GM12873 (cell line): Measurements from ENCODE around the gene SLC16A11.

ENCODE experiments used
- TF ChIP-seq, protein P1 (sequence below): IDR thresholded peaks from 2 replicates; pipeline ENCODE4 v1.5.1; 2012; ENCODE audit warnings: low read depth, mild to moderate bottlenecking, moderate library complexity, low read length, control low read depth; ENCODE audit not compliant: insufficient read depth; ENCODE audit errors: missing control alignments

Gene SLC16A11

GRCh38 chr17:7078711-7079110, 34.8 kb upstream of the SLC16A11 start:
- TF ChIP-seq, protein P1, sequence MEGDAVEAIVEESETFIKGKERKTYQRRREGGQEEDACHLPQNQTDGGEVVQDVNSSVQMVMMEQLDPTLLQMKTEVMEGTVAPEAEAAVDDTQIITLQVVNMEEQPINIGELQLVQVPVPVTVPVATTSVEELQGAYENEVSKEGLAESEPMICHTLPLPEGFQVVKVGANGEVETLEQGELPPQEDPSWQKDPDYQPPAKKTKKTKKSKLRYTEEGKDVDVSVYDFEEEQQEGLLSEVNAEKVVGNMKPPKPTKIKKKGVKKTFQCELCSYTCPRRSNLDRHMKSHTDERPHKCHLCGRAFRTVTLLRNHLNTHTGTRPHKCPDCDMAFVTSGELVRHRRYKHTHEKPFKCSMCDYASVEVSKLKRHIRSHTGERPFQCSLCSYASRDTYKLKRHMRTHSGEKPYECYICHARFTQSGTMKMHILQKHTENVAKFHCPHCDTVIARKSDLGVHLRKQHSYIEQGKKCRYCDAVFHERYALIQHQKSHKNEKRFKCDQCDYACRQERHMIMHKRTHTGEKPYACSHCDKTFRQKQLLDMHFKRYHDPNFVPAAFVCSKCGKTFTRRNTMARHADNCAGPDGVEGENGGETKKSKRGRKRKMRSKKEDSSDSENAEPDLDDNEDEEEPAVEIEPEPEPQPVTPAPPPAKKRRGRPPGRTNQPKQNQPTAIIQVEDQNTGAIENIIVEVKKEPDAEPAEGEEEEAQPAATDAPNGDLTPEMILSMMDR, result no peak

GRCh38 chr17:7077911-7078546, 34.1 kb upstream of the SLC16A11 start:
- TF ChIP-seq, protein P1, result no peak

DNA sequence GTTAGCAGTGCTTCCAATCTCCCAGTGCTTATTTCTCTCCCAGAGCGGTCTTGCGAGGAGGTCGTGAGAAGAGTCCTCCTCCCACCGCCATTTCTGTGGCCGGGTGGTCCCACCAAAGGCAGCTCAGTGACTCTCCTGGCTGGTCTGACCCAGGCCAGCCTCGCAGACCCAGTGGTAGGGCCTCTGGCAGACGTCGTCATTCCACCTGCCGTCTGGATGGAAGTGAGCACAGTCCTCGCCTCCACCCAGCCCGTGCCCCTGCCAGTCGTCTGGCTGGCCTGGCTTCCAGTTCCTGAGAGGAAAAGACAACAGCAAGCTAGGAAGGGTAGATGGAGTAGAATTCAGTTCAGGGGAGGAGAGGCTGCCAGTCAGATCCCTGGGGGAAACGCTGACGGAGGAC, 31.0 kb upstream of the SLC16A11 start:
- TF ChIP-seq, protein P1, result no peak

DNA sequence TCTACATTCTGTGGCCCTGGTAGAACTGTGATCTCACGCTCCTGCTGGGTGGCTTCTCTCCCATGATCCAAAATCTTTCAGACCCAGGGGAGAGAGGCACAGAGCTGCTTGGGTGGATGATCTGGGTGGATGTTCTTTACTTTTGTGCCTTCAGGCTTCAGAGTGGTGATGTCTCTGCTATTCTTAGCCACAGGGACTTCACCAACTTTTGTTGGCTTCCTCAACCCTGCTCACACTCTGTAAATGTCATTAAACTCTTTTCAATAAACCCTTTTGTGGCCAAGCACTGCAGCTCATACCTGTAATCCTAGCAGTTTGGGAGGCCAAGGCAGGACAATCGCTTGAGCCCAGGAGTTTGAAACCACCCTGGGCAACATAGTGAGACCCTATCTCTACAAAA, 28.5 kb upstream of the SLC16A11 start:
- TF ChIP-seq, protein P1, result no peak

- TF ChIP-seq, protein P1, result no peak
These were observed 26.8 kb upstream of the SLC16A11 start for GRCh38 chr17:7070712-7071111.

- TF ChIP-seq, protein P1, result no peak
These were observed 24.4 kb upstream of the SLC16A11 start for GRCh38 chr17:7068268-7068667.

GRCh38 chr17:7067198-7067597, 23.3 kb upstream of the SLC16A11 start:
- TF ChIP-seq, protein P1, result no peak
